ENCODE data around the gene RNF157. TPM values are rescaled to one million over a fixed set of nuclear protein-coding genes. Genes with fewer than 3 reads are reported as not detected.

RNF157 gene
- total and polyA plus RNA-seq, 2 of the 4 experiments (the other 2 are of a cell fraction), result 0.54 to 1.3 TPM

DNA sequence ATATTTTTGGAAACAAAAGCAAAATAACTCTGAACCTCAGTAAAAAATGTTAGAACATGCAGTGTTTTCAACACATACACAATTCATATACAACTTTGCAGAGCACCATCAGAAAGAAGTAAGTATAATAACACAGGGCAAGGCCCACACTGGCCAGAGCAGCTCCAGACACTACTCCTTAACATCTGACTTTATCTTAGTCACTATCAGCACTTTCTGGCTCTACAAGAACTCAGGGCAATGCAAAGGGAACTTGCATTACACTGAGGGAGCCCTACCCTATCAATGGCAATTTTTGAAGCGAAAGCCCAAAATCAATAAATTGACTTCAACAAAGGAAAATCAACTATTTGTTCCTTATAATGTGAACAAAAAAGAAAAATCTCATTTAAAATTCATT is 16.5 kb downstream of the RNF157 start:
- H2AFZ ChIP-seq (replicated peaks; ENCODE audit: low read length, poor library complexity), result no peak overlapping the region
- H3K9me3 ChIP-seq (ENCODE audit: control insufficient read depth, insufficient read depth, low read length), result no peaks in the 10 kb centered on the region
- BruUV-seq (replicated peaks), result no TSS peak
- TF ChIP-seq MAFK (IDR thresholded peaks at IDR 0.05; ENCODE audit: low read depth, low read length), result no peak
- H3K36me3 ChIP-seq (ENCODE audit: control insufficient read depth, insufficient read depth, low read length), result no peaks in the 10 kb centered on the region
- no peak overlapping the region for H4K5ac ChIP-seq (ENCODE audit: low read depth, low read length)
- ATAC-seq (ENCODE audit: low read depth) (no peak), DNase-seq (no peak)
- in situ Hi-C loops (cut with MboI; ENCODE audit: low sequenced_read_pairs) (no loop called here), intact Hi-C loops (cut with micrococcal nuclease) (no loop called here), dilution Hi-C loops (cut with HindIII; ENCODE audit: low sequenced_read_pairs, unreplicated experiment) (no loop called here)
- H3K4me3 ChIP-seq (ENCODE audit: insufficient read depth, low read depth, low read length), result no peak overlapping the region
- no peak overlapping the region for H3K9ac ChIP-seq (ENCODE audit: low read depth, low read length)
- H3K23ac ChIP-seq (ENCODE audit: low read depth, low read length), result no peak overlapping the region
- H2BK15ac ChIP-seq (ENCODE audit: low read depth, low read length), result no peak overlapping the region
- H2BK5ac ChIP-seq (ENCODE audit: low read depth, low read length, poor library complexity, severe bottlenecking), result no peak overlapping the region
- no peak overlapping the region for H3K18ac ChIP-seq (ENCODE audit: low read depth, low read length)
- H3K79me1 ChIP-seq (ENCODE audit: low read depth in 1 of 2, low read length in 2 of 2), result no peaks in the 10 kb centered on the region
- ChIA-PET CTCF (no interaction called here), POLR2A (ENCODE audit: unreplicated experiment) (no interaction called here)
- WGBS, 2 experiments (ENCODE audit: extremely low coverage in 2 of 2, insufficient read length in 1 of 2), result no CpG with 5 or more reads among the region's 1 CpG
- no peak overlapping the region for H3K4me2 ChIP-seq (ENCODE audit: low read depth, low read length)
- H2BK120ac ChIP-seq (ENCODE audit: low read depth, low read length), result no peak overlapping the region
- no peak overlapping the region for H4K8ac ChIP-seq (ENCODE audit: low read depth in 2 of 2, low read length in 2 of 2)
- no peaks in the 10 kb centered on the region for H4K20me1 ChIP-seq (ENCODE audit: insufficient read depth, low read length)
- no peak overlapping the region for H3K27ac ChIP-seq (ENCODE audit: insufficient read depth, low read length)
- H2BK20ac ChIP-seq (ENCODE audit: low read depth, low read length), result no peak overlapping the region
- no peak overlapping the region for H4K91ac ChIP-seq (ENCODE audit: insufficient read depth, low read depth, low read length)
- no peak overlapping the region for H3K14ac ChIP-seq (replicated peaks; ENCODE audit: low read depth, low read length)
- no peaks in the 10 kb centered on the region for H3K9me1 ChIP-seq (ENCODE audit: insufficient read depth, low read length)
- H3K56ac ChIP-seq (ENCODE audit: extremely low read depth, insufficient read depth, low read length), result no peak overlapping the region
- no peak overlapping the region for H2AK9ac ChIP-seq (replicated peaks; ENCODE audit: low read depth, low read length, poor library complexity)
- no peak overlapping the region for H3K4ac ChIP-seq (ENCODE audit: low read depth, low read length)
- H3K4me1 ChIP-seq (ENCODE audit: control insufficient read depth, insufficient read depth, low read length), result no peaks in the 10 kb centered on the region
- no peak overlapping the region for H2AK5ac ChIP-seq (ENCODE audit: low read depth, low read length)
- H3K27me3 ChIP-seq (ENCODE audit: control insufficient read depth, insufficient read depth, low read length), result no peaks in the 10 kb centered on the region

Measured in IMR-90 (cell line).